H1 (cell line): ENCODE data around the gene EPHB1. TPM values are rescaled to one million over a fixed set of nuclear protein-coding genes. Genes with fewer than 3 reads are reported as not detected.

Source experiments
- CHD7 ChIP-seq: fragments of 300-600 bp; sonication (generic); IDR thresholded peaks from 2 replicates; pipeline ENCODE4 v1.7.1; 2012; ENCODE audit warnings: low read length, moderate library complexity, mild to moderate bottlenecking, inconsistent platforms; ENCODE audit not compliant: insufficient replicate concordance
- JUN ChIP-seq: IDR thresholded peaks from 2 replicates; pipeline ENCODE4 v1.6.1; 2011; ENCODE audit warnings: low read depth, mild to moderate bottlenecking, improper control_type of control experiment, low read length
- RFX5 ChIP-seq: IDR thresholded peaks from 2 replicates; pipeline ENCODE4 v1.6.1; 2011; ENCODE audit warnings: low read depth, low read length, improper control_type of control experiment, borderline replicate concordance
- RXRA ChIP-seq: IDR thresholded peaks from 2 replicates; pipeline ENCODE4 v1.6.1; 2011; ENCODE audit warnings: low read depth, mild to moderate bottlenecking, low read length, moderate library complexity; ENCODE audit not compliant: insufficient read depth
- polyA plus RNA-seq, 7 experiments: library from polyadenylated mRNA; depleted of rRNA in 3 of 7; stranded (reverse) in 5 of 7; unstranded in 2 of 7; fragments of >200 nt in 5 of 7; fragments of 200-250 nt in 2 of 7; gene quantifications; 1 replicate in 5 of 7; 2 replicates in 1 of 7; 4 replicates in 1 of 7; pipeline versions ENCODE4 v1.2.1 to v1.2.3, GENCODE V29; 2011 to 2013; ENCODE audit warnings: missing spikeins in 2 of 7, mixed read lengths in 2 of 7
- total RNA-seq: library from RNA; stranded (reverse); fragmentation: NEBNext Ultra II Directional; extraction: Animal tissue kit (Norgen Biotek cat#: 25700); gene quantifications from 2 replicates; pipeline ENCODE4 v1.2.1, GENCODE V29; 2021

The EPHB1 gene
- total and polyA plus RNA-seq, 2 of the 8 experiments (the other 6 are each of a cell fraction or from before 2014, with no cell fraction given), result 3.5 to 5.9 TPM

- TF ChIP-seq CHD7, result no peak
- TF ChIP-seq JUN, result no peak
- TF ChIP-seq RXRA, result no peak
- TF ChIP-seq RFX5, result no peak
These were observed 368.6 kb downstream of the EPHB1 start (continued) for GRCh38 chr3:135163701-135164100.
